HS-27A (cell line): Measurements from ENCODE around the gene SH3TC2.

ENCODE experiments used
- DNase-seq: peaks from one replicate; pipeline ENCODE4 v3.0.0-alpha.2; 2012; ENCODE audit warnings: low read depth, missing footprints

Gene SH3TC2

DNA sequence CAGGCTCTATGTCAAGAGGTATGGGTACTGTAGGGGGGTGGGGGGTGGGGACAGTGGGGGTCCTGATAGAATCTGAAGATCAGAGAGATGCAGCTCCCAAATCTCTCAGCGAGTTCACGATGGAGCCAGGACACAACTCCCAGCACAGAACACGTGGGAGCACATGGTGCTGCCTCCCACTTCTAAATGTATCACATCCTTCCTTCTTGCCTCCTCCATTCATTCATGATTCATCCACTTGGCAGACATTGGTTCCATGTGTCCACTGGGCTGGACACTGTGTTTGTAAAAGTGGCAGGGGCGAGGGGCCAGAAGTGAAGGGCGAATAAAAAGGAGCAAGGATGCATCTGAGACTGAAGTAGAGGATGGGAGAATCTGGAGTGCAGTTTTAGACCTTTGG is 33.9 kb downstream of the SH3TC2 start:
- no peak for DNase-seq

DNA sequence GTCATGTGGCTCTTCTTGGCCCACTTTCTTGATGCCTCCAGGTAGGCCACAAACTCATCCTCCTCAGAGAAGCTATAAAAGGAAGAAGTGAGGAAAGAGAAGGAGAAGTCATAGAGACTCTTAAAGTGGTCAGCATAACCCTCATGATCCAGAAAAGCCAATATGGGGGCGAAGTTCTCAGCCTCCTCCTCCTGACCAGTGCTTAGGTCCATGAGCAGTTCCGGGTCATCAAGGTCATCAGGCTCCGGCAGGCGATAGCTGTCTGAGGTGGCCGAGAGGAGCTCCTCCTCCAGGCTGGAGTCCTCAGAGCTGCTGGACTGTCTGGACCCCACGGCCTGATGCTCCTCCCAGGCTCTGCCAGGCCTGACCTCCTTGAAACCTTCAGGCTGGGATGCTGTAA is 34.7 kb downstream of the SH3TC2 start:
- DNase-seq, result no peak

DNA sequence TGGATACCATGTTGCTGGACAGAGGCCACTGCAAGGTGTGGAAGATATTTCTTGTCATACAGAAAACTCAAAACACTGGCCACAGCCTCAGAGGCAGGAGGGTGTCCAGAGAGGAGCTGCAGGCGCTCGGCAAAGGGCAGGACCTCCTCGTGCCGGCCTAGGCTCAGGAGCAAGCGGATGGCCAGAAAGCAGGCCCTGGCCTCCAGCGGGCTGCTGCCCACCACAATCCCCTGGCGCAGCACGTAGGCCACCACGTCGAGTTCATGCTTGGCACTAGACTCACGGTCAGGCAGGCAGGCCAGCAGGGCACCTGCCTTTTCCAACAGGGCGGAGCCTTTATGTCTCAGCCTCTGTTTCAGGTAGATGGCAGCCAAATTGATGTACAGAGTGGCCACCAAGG is 35.2 kb downstream of the SH3TC2 start:
- DNase-seq, result no peak

DNA sequence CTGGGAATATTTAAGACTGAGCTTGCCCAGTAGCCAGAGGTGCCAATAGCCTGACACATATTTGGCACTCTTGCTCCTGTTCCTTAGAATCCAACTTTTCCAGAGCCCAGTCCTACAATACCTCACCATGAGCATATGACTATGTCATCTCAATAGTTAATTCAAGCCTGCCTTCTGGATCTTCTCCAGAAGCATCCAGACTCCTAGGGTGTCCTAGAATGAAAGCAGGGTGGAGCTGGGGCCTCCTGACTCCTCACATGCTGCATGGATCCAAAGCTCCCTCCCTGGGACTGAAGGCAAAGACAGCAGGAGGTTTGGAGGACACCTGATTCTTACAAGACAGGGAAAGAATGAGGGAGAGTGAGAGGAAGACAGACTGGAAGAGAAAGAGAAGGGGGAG is 37.9 kb downstream of the SH3TC2 start:
- DNase-seq, result no peak

DNA sequence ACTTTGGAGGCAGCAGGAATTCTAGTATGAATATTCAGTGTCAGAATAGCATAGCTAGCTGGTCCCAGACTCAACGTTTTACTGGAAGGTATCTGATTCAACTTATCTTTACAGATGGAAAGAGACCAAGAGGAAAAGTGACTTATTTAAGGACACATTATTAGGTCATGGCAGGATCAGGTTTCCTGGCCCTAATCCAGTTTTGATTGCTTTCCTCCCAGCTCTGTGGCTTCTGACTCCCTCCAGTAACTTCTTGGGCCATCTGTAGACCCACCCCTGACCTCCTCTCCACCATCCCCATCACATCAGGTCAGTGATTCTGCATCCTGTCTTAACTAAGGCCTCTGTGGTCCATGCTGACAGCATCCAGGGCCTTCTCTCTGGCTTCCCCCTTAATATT is 38.4 kb downstream of the SH3TC2 start:
- no peak for DNase-seq

DNA sequence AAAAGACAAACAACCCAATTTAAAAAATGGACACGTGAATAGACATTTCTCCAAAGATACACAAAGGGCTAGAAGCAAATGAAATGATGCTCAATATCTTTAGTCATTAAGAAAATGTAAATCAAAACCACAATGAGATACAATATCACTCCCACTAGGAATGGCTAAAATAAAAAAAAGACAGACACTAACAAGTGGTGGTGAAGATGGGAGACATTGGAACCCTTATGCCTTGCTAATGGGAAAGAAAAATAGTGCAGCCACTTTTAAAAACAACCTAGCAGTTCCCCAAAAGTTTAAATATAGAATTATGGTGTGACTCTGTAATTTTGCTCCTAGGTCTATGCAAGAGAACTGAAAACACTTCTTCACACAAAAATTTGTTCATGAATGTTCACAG is 40.7 kb downstream of the SH3TC2 start:
- DNase-seq, result no peak

DNA sequence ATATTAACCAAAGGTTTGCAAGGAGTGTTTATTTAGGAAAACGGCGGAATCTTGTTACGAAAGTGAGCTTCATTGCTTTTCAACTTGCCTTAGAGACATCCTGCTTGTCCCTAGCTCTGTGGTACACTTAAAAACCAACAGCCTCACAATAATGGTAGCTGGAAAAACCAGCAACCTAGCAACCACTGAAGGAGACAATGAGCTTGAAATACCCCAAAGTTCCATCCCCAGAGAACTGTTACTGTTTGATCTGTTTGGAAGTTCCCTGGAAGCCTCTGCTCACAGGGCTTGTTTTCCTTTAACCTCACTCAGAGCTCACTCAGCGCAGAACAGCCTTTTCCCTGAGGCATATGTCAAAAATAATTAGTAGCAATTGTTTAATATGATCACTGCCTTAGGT is 43.2 kb downstream of the SH3TC2 start:
- no peak for DNase-seq

DNA sequence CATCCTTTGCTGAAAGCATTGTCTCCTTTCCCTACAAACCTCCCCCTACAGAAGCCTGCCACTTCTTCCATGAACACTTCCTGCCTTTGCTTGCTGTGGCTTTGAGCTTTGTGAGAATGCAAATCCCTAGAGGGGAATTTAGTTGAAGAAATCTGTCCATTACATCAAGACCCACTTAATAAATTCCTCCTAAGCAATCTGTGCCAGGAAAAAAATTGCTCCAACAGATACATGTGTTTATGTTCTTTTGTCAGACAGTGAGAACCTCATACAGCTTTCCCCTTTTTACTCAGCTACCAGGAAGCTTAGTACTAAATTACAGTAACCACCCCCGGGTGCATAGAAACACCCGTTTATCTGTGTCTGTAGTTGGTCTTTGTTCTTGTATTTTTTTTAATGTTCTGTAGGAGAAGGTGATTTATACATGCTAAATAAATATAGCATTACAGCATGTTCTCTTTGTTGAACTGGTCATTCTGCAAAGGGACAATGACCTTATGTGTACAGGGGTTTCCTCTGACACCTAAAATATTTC is 43.9 kb downstream of the SH3TC2 start:
- no peak for DNase-seq

DNA sequence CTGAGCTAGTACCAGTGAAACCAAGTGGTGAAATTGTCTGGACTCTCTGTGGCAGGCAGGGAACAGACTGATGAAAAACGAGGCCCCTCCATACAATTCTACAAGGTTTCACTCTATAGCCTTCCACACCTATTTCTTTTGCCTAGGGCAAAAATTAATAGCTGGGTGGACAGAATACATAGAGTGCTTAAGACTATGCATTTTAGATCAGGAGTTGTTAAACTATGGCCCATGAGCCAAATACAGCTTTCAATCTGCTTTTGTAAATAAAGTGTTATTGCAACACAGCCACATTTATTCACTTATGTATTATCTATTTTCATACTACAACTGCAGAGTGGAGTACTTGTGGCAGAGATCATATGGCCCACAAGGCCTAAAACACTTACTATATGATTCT is 45.2 kb downstream of the SH3TC2 start:
- no peak for DNase-seq

DNA sequence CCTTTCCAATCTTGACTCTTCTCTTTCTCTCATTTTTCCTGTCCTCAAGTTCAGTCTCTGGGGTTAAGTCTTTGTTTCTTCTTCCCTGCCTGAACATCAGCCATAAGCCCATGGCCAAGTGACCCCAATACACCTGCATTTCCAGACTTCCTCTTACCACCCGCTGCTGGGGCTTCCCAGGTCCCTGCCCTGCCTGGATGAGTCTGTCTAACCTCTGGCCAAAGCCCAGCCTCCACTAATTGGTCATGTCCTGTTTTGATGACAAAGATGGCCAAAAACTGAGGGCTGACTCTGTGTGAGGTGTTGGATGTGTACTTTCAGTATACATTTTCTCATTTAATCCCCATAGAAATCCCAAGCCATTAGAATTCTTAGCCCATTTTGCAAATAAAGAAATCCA is 47.3 kb downstream of the SH3TC2 start:
- no peak for DNase-seq

DNA sequence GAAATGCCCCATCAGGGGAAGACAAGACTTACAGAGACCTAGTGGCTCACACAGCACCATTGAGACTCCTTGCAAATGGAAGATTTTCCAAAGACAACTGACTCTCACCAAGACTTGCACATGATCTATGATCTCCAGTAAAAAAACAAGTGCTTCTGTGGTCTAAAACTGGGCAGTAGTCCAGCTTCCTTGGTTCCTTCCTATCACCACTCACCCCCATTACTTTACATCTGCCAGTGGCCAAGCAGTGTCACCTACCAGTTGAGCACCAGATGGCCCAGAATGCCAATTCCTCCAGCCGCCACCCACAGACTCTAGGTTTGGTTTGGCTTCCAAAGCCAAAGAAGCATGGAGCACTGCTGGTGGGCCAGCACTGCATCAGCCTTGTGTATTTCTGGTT is 47.7 kb downstream of the SH3TC2 start:
- no peak for DNase-seq

DNA sequence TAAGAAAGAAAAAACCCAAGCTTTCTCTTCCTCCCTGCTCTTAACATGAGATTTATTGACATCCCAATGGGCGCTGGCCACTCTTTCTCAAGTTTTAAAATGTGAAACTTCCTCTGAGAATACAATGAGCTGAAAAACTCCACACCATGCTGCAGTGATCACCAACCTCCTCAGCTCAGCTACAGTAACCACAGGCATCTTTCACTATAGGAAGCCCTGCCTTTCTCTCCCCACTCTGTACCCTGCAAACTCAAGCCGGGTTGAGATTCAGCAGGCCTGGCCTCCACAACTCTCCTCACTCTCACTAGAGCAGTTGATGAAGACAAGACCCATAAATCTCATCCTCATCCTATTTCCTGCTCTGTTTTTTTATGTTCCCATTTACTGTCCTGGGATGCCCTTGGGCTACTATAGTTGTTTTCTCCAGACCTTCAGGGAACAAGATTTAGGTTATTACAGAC is 48.3 kb downstream of the SH3TC2 start:
- DNase-seq, result no peak

DNA sequence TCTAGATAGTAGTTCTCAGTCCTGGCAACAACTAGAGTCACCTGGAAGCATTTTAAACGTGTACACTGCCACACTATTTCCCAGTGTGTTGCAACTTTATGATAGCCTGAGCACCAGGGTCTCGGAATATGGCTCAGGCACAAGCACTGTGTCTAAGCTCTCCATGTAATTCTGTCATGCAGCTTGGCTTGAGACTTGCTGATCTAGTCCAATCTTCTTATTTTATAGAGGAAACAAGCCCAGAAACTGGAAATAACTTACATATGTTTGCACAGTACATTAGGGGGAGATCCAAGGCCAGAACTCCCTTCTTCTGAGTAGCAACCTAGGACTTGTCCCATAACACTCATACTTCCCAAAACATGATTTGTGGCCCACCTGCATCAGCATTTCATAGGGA is 49.1 kb downstream of the SH3TC2 start:
- no peak for DNase-seq

DNA sequence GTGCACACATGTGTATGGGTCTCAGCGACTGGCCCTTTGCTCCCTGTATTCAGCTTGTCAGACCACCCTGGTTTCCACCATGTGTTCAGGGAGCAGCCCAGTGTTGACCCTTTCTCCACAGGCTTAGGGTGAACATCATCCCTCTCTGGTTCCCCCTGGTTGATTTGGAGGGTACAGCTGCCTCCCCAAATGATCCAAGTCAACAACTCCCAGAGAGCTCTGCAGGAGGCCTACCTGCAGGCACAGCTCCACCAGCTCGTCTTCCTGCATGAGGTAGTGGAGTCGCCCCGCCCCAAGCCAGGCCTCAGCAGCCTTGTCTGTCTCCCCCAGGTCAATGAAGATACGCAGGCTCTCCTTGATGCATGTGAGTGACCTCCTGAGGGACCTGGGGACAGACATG is 50.5 kb downstream of the SH3TC2 start:
- no peak for DNase-seq

DNA sequence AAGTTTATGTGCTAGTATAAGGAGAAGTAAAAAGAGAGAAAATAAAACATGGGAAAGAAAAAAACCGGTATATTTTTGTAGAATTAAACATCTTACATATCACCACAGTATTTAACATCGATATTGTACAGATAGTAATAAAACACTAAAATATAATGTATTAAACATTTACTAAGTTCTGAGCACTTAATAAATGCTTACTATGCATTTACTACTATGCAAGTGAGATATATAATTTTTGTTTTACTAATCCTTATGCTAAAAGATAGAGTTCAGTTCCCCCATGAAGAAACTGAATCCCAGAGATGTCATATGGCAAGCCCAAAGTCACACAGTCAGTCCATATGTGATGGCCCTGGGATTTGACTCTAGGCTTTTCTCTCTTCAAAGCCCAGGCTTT is 51.1 kb downstream of the SH3TC2 start:
- no peak for DNase-seq

DNA sequence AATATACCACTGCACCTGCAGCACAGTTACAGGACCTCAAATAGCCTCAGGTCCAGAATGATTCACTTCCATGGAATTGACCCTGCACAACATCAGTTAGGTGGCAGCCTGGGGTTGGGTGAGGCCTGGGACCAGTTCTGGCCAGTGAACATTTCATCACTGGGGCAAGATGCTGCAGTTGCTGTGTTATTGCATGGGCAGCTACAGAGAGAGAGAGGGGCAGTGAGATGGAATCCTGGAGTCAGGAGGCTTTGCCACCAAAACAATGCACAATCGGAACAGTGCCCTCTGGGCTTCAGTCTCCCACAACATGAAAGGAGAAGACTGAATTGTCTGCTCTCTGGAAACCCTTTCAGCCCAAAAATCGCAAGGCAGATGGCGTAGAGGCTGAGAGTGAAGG is 51.8 kb downstream of the SH3TC2 start:
- DNase-seq, result no peak

DNA sequence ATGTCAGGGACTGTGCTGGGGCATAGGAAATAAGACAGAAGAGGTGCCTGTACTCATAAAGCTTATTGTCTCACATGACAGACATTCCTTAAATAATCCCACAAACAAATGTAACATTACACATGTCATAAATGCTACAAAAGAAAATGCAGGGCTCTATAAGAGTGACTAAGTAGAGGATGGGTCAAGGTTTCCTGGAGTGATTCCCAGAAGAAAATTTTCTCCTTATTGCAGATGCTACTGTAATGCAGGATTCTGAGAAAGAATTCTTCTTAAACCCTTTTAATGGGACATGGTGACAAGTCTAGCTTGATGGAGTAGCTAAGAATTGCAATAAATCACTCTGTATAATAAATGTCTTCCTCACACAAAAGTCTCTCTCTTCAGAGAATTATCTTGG is 55.7 kb downstream of the SH3TC2 start:
- no peak for DNase-seq

DNA sequence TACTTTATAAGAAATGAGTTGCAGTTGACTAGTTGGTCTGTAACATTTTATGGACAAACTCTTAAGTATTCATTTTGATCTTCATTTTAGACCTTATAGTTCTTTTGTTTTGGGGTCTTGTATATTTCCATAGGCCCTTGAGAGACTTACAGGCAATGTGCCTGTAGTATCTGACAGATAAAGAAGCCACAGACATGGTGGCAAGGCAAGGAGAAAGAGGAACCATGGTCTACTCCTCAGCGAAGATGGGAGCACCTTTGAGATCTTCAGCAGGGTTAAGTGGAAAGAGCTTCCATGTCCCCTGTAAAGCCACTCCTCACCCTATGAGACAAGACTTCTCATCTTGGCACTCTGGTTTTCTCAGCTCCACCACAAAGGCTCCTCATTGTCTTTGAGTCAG is 56.4 kb downstream of the SH3TC2 start:
- DNase-seq, result no peak

DNA sequence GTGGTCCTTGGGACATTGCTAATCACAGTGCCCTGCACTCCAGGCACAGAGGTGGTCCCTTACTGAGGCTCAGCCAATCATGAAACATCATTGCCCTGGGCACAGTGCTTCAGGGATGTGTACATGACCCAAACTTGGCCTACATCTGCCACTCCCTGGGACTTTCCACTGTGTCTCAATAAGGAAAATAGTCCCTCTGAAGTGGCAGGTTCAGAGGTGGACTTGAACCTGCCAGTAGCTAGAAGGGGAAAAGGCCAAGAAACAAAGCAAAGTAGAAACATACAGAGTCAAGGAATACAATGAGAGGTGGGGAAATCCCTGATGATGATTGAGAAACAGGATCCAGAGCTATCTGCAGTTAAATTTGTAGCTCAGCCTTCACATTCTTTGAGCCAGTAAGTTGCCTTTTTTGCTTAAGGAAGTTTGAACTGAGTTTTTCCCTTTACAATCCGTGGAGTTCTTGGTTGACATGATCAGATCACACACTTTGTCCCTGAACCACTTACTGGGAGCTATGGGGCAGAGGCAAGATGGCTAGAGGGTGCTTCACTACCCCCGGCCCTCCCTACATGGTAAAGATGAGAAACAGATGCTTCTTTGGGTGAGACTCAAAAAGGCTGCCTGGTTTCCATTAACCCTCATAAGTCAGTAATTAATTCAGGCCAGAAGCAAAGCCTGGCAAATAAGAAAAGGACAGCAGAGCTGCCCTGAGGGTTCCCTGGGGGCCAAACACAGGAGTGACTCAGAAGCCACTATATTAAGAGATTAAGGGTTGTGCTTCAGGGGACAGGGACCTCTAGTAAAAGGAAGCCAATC is 57.6 kb downstream of the SH3TC2 start:
- DNase-seq, result no peak

DNA sequence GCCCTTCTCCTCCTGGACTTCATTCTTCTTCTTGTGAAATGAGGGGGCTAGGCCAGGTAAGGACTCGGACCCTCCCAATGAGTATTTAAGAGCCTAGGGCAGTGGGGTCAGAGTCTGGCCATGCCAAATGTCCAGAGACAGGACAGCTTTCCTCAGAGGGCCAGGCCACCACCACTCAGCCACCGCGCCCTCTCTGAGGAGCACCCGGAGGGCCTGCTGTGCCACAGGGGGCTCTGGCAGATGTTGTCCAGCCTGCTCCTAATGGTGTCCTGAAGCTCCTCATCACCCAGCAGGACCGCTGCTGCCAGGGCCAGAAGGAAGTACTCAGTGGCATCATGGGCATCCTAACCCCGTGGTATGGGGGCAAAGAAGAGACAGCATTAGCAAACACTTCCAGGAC is 58.3 kb downstream of the SH3TC2 start:
- no peak for DNase-seq

DNA sequence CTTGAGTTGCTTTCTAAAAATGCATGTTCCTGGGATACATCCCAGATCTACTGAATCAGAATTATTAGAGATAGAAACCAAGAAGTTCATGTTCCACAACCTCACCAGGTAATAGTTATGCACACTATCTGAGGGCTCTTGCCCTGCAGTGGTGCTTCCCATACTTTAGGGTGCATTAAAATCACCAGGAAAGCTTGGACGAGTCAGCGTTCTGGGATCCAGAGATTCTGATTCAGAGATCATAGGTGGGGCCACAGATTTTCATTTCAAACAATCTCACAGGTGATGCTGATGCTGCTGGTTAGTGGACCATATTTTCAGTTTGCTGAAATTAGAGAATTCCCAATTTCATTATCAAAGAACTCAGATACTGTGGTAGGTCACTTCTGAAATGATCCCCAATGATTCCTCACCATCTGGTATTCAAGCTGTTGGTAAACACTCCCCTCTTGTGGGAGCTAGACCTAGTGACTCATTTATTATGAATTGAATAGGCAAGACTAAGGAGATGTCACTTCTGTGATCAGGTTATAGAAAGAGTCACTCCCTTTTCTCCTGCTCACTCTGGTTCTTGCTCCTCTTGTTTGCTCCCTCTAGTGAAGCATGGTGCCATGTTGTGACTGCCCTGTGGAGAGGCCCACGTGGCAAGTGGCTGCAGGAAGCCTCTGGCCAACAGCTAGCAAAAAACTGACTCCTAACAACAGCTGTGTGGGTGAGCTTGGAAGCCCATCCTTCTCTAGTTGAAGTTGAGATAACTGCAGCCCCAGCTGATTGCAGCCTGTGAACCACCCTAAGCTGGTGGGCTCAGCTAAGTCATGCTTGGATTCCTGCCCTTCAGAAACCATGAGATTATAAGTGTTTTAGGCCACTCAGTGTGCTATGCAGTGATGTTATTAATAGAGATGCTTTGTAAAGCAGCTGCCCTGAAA is 59.8 kb downstream of the SH3TC2 start:
- no peak for DNase-seq

DNA sequence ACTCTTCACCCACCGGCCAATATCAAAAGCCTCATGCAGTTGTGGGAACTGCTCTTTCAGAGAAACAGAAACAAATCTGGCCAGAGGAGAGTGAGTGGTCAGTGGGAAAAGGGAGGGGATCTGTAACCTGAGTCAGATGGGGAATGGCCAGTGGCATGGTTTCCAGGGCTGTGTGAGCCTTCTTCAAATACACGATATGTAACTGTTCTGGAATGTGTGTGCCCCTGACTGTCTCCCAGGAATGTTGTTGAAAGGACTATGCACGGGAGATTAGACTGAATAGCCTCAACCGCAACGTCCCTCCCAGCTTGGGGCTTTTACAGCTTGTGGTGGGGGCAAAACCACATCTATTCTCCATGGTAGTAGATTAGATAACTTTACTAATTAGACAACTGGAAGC is 60.8 kb downstream of the SH3TC2 start:
- peak; percentile 88 for DNase-seq

DNA sequence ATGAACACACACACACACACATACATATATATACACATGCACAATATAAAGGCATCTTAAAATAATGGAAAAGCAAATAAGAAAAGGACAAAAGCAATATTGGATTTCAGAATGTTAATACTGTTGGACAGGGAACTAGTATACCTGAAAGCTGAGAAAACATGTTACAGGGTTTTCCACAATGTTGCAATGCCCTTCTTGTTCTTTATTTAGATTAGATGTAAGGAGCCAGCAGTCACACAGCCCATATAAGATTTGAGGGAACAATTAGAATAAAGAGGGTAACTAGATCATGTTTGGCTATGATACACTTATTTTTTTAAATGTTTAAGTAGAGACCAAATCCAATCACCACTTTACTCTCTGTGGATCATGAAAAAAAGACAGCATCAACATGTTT is 61.7 kb downstream of the SH3TC2 start:
- DNase-seq, result no peak
